ENCODE results near the gene LHX8. TPM values are rescaled to one million over a fixed set of nuclear protein-coding genes. Genes with fewer than 3 reads are reported as not detected.

Gene LHX8
- total and polyA plus RNA-seq, 10 of the 15 experiments (the other 5 are each of a cell fraction or from before 2014, with no cell fraction given) = not detected

- no peak for TF ChIP-seq ZBTB40 (IDR thresholded peaks at IDR 0.05; ENCODE audit: borderline replicate concordance)
These were observed 68.6 kb downstream of the LHX8 start (continued) for GRCh38 chr1:75202751-75203150.

- POLR2A ChIA-PET = no interaction called here
- Histone ChIP-seq H3K4me1 (ENCODE audit: control insufficient read depth, insufficient read depth, low read length) (no peaks in the 10 kb centered on the region), H4K20me1 (ENCODE audit: control insufficient read depth, insufficient read depth) (no peaks in the 10 kb centered on the region), H3K27ac (ENCODE audit: control insufficient read depth, insufficient read depth) (no peak overlapping the region), H3K79me2 (ENCODE audit: control insufficient read depth, insufficient read depth, low read length) (no peaks in the 10 kb centered on the region), H3K9ac (ENCODE audit: control insufficient read depth, insufficient read depth, low read length) (no peak overlapping the region), H2AFZ (ENCODE audit: control insufficient read depth, low read depth, low read length) (no peak overlapping the region), H3K4me2 (ENCODE audit: control insufficient read depth, insufficient read depth) (no peak overlapping the region), H3K36me3 (ENCODE audit: control insufficient read depth in 2 of 2, insufficient read depth in 2 of 2, low read length in 1 of 2) (no peaks in the 10 kb centered on the region), H3K4me3 (no peak overlapping the region), H3K9me3 (replicated peaks; ENCODE audit: control insufficient read depth, insufficient read depth, low read length) (no peaks in the 10 kb centered on the region), H3K27me3 (replicated peaks in 1 of 2; ENCODE audit: control insufficient read depth in 2 of 2, insufficient read depth in 2 of 2, low read length in 1 of 2) (no peaks in the 10 kb centered on the region)
- intact Hi-C loops (cut with micrococcal nuclease; ENCODE audit: unreplicated experiment) (loop anchor here (1.0 kb wide), 1 partner anchor 431 kb away; no protein-coding TSS in a partner anchor), in situ Hi-C loops (cut with MboI) (no loop called here)
- WGBS (ENCODE audit: insufficient coverage, insufficient replicate concordance, low lambda C conversion rate, missing lambda C conversion rate) = 18% methylated on average over 8 of the region's 8 CpGs
- FAIRE-seq = peak; percentile 74
- peak; percentile 83 for ATAC-seq
- peak; percentile 4 for DNase-seq (ENCODE audit: low read depth, low spot score)
- TF ChIP-seq TBL1XR1 (IDR thresholded peaks at IDR 0.05; ENCODE audit: low read depth, low read length) = no peak
- TF ChIP-seq JUND (IDR thresholded peaks at IDR 0.05; ENCODE audit: low read depth, low read length) = no peak
- no peak for TF ChIP-seq POLR2A (IDR thresholded peaks at IDR 0.05; ENCODE audit: low read depth, low read length)
- TF ChIP-seq SMC3 (IDR thresholded peaks at IDR 0.05; ENCODE audit: borderline replicate concordance, low read length) = peak; percentile 71; the same call in 1 of the 2 replicates
- TF ChIP-seq HCFC1 (IDR thresholded peaks at IDR 0.05; ENCODE audit: low read length) = no peak
- TF ChIP-seq CTCF (IDR thresholded peaks at IDR 0.05 in 2 of 3, conservative IDR thresholded peaks at IDR 0.05 in 1 of 3; ENCODE audit: control insufficient read depth in 2 of 3, extremely low read depth in 1 of 3, insufficient read depth in 1 of 3, low read depth in 3 of 3, low read length in 3 of 3) = peak; percentile 62 to 75 (median 74)
- TF ChIP-seq DPF2 (IDR thresholded peaks at IDR 0.05) = no peak
- TF ChIP-seq REST (IDR thresholded peaks at IDR 0.05; ENCODE audit: low read depth, low read length) = no peak
- TF ChIP-seq RAD21 (IDR thresholded peaks at IDR 0.05; ENCODE audit: insufficient read depth, low read depth, low read length) = peak; percentile 85
- BruUV-seq (replicated peaks) = no TSS peak
- RAD21 ChIA-PET (ENCODE audit: unreplicated experiment) = interaction anchor here (1.0 to 4.1 kb wide), 5 partner anchors 426 to 436 kb away, joined by 4 to 44 read pairs (median 5); no protein-coding TSS in a partner anchor
- SMC1A ChIA-PET (ENCODE audit: uncharacterized antibody, unreplicated experiment) = interaction anchor here (0.6 to 4.6 kb wide), 12 partner anchors 16 to 471 kb away, joined by 3 to 49 read pairs (median 4); partner anchors contain the start of genes CRYZ and TYW3
- CTCF ChIA-PET = interaction anchor here (0.8 to 5.3 kb wide), 14 partner anchors 8 to 470 kb away, joined by 3 to 68 read pairs (median 4); no protein-coding TSS in a partner anchor
These were observed 69.5 kb downstream of the LHX8 start for GRCh38 chr1:75203415-75204277.
